ENCODE data around the gene CEP112. TPM values are rescaled to one million over a fixed set of nuclear protein-coding genes. Genes with fewer than 3 reads are reported as not detected.

CEP112 gene
- total and polyA plus RNA-seq, 2 of the 8 experiments (the other 6 are each of a cell fraction or from before 2014, with no cell fraction given) = 0.62 to 3.1 TPM

- H3K27ac ChIP-seq (ENCODE audit: low read depth, low read length) = no peak overlapping the region
- FAIRE-seq = no peak
Observed at GRCh38 chr17:65742403-65743307, 449.3 kb downstream of the CEP112 start.

More at GRCh38 chr17:65742403-65743307, 449.3 kb downstream of the CEP112 start:
- Histone ChIP-seq H3K9me3 (ENCODE audit: insufficient read depth in 2 of 2, low read depth in 1 of 2, low read length in 1 of 2) (no peaks in the 10 kb centered on the region), H3K23ac (ENCODE audit: insufficient read length) (no peak overlapping the region), H3K56ac (replicated peaks; ENCODE audit: insufficient read length, low read depth, low read length) (no peak overlapping the region), H3K14ac (ENCODE audit: insufficient read length) (no peak overlapping the region), H4K20me1 (replicated peaks in 1 of 2; ENCODE audit: control insufficient read depth in 1 of 2, insufficient read depth in 2 of 2, low read length in 2 of 2) (no peaks in the 10 kb centered on the region), H3K36me3 (ENCODE audit: control insufficient read depth in 2 of 4, insufficient read depth in 4 of 4, low read length in 3 of 4) (no peaks in the 10 kb centered on the region), H3K4me3 (ENCODE audit: extremely low read depth in 1 of 4, insufficient read depth in 2 of 4, low read depth in 3 of 4, low read length in 4 of 4) (no peak overlapping the region), H2AK5ac (ENCODE audit: low read depth, low read length) (no peak overlapping the region), H2AFZ (ENCODE audit: low read length) (no peak overlapping the region), H4K8ac (ENCODE audit: extremely low read depth, insufficient read depth, low read length) (no peak overlapping the region), H2BK12ac (ENCODE audit: low read depth, low read length) (no peak overlapping the region), H3K4ac (replicated peaks; ENCODE audit: insufficient read length, low read depth, low read length) (no peak overlapping the region), H2BK15ac (ENCODE audit: low read length) (no peak overlapping the region), H4K5ac (ENCODE audit: insufficient read length, low read depth, low read length) (no peak overlapping the region), H3K79me1 (ENCODE audit: low read depth, low read length) (no peaks in the 10 kb centered on the region), H3K27me3 (replicated peaks in 1 of 4; ENCODE audit: control insufficient read depth in 3 of 4, extremely low read depth in 1 of 4, insufficient read depth in 3 of 4, low read length in 3 of 4) (no peaks in the 10 kb centered on the region), H3K9ac (replicated peaks in 1 of 4; ENCODE audit: extremely low read depth in 1 of 4, low read depth in 3 of 4, low read length in 3 of 4) (no peak overlapping the region), H3K79me2 (ENCODE audit: control insufficient read depth in 1 of 2, insufficient read depth in 2 of 2, low read length in 2 of 2) (no peaks in the 10 kb centered on the region), H3K23me2 (ENCODE audit: low read depth, low read length) (no peaks in the 10 kb centered on the region), H3K4me2 (ENCODE audit: insufficient read depth in 1 of 2, low read depth in 2 of 2, low read length in 2 of 2) (peak overlapping the region; percentile 25 to 26; a peak in 1 of 4 replicates), H2BK20ac (ENCODE audit: low read length) (no peak overlapping the region), H2BK5ac (ENCODE audit: low read depth, low read length) (no peak overlapping the region), H3K18ac (ENCODE audit: extremely low read depth, low read length) (no peak overlapping the region), H4K91ac (replicated peaks; ENCODE audit: insufficient read length, low read length) (no peak overlapping the region), H2BK120ac (replicated peaks; ENCODE audit: low read depth, low read length) (no peak overlapping the region), H3K4me1 (replicated peaks in 1 of 4; ENCODE audit: control insufficient read depth in 3 of 4, insufficient read depth in 4 of 4, low read length in 3 of 4) (peaks cover 0 to 5% (median 4%) of the 10 kb centered on the region in 4 experiments; a peak in 3 of 7 replicates)
- CTCF ChIA-PET (ENCODE audit: partially characterized antibody) = interaction anchor here (0.6 kb wide), 1 partner anchor 148 kb away, joined by 3 read pairs; no protein-coding TSS in a partner anchor
- WGBS, 2 experiments (ENCODE audit: extremely low coverage in 1 of 2, insufficient coverage in 1 of 2, insufficient read length in 1 of 2, insufficient replicate concordance in 2 of 2, low coverage in 1 of 2, low lambda C conversion rate in 2 of 2, missing lambda C conversion rate in 1 of 2) = 51% methylated on average over 6 of the region's 6 CpGs; no CpG with 5 or more reads in 1 of the 2 experiments
- POLR2A ChIA-PET (ENCODE audit: partially characterized antibody) = no interaction called here
- peak; percentile 46; the same call in 1 of the 2 replicates for TF ChIP-seq TEAD4 (IDR thresholded peaks at IDR 0.05; ENCODE audit: low read depth, low read length)
- TF ChIP-seq CTBP2 (IDR thresholded peaks at IDR 0.05; ENCODE audit: borderline replicate concordance, insufficient read depth, insufficient read length, low read length) = no peak
- DNase-seq (ENCODE audit: low read depth in 1 of 2, low spot score in 2 of 2) = peak in 1 of 2 experiments; percentile 1

Measured in H1 (cell line).